ENCODE data around the gene FABP3.
A peak's percentile ranks its signal among the peaks of the same experiment; 100 is the strongest.
"Not testable (repeated sequence)": the region's sequence is repeated elsewhere in the genome, so short reads cannot be mapped to it uniquely, and the experiment has no call there.

The FABP3 gene

DNA sequence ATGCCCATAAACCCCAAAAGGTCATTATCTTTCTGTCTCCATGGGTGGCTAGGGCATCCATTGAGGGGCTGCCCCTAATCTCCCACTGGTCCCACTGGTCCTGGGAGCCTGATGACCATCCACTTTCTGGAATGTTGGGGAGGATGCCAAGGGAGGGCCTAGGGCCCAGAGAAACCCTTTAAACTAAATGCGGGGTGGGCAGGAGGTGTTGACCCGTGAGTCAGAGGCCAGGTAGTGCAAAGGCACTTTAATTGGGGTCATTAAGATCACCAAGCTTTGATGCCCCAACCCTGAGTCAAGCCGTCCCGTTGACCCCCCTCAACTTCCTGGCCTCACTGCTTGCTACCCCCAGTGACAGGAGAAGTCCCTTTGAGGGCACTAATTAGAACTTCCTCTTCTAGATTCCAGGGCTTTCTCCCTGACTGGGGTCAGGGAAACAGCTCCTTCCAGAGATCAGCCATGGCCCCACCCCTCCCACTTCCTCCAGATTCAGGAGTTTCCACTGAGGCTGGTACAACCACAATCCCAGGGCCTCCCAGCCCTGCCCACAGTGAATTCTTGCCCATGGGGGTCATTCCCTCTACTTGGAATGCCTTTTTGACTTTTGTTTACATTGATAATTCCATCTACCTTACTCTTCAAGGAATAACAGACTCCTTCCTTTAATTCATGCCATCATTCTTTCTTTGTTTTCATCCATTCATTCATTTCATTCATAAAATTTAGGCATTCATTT is 24.7 kb upstream of the FABP3 start:
- no peak for DNase-seq

DNA sequence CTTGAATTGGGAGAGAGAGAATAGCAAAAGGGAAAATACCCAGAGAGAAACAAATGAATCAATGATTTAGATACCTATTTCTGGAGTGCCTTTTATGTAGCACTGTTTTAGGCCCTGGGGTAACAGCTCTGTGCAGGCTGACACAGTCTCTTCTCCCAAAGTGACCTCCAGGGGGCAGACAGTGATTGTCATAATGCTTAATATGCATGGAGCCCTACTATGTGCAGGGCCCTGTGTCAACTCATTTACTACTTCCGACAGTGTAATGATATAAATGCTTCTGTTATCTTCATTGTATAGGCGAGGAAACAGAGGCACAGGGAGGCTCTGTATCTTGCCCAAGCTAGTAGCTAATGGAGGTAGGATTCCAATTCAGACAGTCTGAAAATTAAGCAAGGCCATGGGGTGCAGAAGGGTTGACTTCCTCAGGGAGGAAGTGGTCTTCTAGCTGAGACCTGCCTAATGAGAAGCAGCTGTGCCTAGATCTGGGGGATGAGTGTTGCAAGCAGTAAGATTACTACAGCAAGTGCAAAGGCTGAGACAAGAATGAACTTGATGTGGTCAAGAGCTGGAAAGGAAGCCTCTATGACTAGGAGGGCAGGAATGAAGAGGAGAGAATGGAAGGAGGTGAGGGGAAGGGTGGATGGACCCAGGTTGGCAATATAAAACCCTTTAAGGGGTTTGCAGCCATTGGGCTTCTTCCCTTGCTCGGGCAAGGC is 23.9 kb upstream of the FABP3 start:
- DNase-seq = no peak

DNA sequence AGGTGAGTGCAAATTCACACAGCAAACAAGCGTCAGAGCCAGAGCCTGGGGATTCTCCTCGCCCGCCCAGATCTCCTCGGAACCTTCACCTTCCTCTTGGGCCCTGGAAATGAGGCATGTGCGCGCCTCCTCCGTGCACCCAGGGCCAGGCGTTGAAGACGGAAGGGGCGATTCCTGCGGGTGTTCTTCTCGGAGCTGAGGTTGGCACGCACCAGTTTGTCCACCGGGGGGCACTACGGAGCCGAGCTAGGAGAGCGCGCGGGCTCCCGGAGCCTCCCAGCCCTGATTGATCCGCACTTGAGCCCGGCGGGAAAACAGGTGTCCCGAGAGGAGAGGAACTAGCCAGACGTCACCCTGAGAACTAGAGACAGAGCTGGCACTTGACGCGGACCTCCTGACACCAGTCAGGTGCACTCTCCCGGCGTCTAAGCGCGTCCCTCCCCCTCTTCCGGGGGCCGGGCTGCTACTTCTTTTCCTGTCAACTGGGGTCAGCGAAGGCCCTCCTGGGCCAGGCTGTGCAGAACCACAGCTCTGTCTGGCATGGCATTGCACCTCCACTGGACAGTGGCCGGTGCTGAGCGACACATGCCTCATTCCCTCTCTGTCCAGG is 21.8 kb upstream of the FABP3 start:
- DNase-seq = peak; percentile 82

DNA sequence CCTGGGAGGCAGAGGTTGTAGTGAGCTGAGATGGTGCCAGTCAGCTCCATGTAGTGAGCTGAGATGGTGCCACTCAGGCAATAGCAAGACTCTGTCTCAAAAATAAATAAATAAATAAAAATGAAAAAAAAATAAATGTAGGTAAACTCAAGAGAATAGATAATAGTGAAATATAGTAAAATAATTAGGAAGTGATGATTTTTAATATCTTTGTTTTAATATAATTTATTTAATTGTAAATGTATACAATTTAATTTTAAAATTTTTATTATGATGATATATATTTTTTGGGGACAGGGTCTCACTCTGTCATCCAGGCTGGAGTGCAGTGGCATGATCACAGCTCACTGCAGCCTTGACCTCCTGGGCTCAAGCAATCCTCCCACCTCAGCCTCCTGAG is 20.6 kb upstream of the FABP3 start:
- no peak for DNase-seq

DNA sequence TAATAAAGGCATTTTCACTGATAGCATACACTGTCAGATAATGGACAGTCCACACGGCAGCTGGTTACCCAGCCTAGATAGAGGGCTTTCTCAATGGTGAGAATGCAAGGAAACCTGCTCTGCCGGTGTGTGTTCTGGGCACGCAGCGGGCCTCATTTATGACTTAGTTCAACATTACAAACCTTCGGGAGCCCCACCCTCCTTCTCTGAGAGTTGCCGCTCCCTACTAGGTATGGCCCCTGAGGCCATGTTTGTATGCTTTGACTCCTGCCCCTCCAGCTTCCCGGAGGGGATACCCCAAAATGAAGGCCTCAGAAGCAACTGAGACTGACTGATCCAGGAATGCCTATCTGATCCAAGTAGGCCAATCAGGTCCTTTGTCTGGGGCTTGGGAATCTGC is 17.2 kb upstream of the FABP3 start:
- DNase-seq = no peak

DNA sequence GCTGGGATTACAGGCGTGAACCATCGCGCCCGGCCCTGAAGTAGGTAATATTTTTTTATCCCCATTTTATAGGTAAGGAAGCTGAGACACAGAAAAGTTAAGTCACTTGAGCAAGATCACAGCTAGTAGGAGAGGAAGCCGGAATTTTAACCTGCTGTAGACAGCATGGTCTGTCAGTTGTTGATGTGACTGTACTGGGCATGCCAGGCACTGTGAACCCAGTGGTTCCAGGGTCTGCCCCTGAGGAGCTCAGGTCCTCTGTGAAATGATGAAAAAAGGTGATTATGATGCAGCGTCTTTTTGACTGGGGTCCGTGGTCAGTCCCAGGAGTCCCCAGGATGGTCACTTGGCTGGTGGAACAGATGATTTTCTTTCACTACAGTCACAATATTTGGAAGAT is 16.7 kb upstream of the FABP3 start:
- DNase-seq = no peak

DNA sequence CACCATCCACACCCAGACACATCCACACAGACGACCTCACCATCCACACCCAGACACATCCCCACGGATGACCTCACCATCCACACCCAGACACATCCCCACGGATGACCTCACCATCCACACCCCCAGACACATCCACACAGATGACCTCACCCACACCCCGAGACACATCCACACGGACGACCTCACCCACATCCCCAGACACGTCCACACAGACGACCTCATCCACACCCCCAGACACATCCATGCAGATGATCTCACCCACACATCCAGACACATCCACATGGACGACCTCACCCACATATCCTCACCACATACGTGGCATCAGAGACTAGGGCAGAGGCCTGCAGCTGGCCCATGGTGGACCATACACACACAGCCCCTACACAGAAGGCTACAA is 14.7 kb upstream of the FABP3 start:
- no peak for DNase-seq

DNA sequence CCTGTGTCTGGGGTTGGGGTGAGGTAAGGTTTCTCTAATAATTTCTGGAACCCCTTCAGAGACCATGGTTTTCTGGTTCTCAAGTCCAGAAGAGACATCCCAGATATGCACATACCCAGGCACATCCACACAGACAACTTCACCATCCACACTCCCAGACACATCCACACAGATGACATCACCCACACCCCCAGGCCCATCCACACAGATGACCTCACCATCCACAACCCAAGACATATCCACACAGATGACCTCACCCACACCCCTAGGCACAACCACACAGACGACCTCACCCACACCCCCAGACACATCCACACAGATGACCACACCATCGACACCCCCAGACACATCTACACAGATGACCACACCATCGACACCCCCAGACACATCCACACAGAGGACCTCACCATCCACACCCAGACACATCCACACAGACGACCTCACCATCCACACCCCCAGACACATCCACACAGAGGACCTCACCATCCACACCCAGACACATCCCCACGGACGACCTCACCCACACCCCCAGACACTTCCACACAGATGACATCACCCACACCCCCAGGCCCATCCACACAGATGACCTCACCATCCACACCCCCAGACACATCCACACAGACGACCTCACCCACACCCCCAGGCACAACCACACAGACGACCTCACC is 13.8 kb upstream of the FABP3 start:
- not testable (repeated sequence) for DNase-seq

DNA sequence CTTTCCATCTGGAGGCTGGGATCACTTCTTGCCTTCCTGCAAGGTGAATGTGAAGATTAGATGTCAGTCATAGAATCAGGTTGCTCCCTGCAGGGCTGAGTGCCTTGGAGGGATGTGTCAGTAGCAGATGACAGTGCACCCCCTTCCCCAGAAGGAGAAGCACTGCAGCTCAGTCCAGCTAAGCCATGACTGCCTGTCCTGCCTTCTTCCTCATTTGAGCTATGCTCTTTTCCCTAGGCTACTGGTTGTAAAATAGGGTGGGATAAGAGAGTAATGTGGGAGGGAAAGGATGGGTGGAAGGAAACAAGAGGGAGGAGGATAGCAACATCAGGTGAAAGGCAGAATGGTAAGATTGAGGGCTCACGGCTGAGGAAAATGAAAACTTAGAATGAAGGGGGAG is 11.1 kb upstream of the FABP3 start:
- DNase-seq = no peak

DNA sequence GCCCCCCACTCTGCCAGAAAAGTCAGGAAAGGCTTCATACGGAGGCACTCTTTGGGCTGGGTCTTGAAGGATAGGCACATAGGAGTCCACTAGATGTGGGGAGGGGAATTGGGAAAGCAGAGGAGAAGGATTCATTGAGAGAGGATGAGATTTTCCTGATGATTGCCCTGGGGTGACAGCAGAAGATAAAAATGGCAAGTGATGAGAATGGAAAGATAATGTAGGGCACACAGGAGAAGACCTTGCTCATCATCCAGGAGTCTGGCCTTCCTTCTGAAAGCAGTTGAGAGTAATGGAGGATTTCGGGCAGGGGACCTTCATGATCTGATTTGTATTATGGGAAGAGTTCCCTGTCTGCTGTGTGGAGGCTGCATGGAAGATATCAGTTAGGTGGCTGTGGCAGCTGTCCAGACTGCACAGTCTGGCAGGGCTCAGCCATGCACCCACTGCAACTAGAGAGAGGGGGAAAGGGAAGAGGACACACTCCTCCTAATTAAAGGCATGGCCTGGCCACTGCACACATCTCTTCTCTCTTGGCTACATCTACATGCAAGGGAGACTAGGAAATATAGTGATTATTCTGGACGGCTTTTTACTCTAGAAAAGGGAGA is 9.6 kb upstream of the FABP3 start:
- no peak for DNase-seq

DNA sequence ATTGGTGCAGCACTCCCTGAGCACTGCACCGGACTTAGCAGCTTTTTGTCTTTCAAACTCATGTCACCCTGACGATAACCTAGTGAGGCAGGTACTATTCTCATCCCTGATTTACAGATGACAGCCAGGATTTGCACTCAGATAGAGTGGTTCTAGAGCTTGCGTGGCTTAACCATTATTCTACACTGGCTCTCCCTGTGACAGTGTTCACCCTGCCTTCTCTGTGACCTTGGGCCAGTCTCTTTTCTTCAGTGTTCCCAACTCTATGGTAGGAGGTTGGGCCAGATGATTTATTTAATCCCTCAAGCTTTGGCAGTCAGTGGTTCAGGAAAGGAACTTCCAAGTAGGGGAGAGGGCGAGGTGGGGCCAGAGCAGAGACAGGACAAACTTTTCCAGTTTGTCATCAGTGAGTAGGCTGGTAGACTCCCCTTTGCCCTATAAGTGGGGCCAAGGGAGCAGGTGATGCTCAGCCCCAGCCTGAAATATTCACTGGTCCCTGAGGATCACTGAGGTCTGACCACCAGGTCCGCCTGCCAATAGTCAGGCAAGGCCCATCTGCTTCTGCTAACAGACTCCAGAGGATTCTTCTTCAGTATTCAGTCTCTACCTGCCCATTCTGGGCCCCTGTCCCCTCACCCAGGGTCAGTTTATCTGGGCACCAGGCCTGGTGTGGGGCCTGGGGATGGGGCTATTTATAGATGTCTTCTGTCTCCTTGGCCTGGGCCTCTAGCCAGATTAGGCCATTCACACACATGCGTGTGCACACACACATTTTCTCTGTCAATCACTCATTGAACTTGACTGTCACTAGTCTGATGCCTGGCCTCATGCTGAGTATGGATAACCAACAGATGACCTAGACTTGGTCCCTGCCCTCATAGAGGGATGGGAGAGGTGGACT is 8.8 kb upstream of the FABP3 start:
- no peak for DNase-seq

DNA sequence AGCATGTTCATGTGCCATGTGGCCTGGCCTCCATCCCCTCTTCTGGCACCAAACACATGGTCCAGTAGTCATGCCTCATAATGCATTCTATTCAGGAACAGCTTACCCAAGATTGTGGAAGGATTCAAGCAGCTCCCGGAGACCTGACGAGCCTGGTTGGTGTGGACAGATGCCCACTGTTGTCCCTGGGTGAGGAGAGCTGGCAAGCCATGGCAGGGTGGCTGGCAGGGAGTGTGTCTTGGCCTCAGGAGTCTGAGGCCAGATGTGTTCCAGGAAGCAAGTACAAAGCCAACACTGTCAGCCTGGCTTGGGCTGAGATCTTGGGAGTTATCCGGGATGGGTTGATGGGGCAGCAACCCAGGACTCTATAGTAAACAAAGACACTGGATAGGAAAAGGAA is 7.3 kb upstream of the FABP3 start:
- DNase-seq = no peak

DNA sequence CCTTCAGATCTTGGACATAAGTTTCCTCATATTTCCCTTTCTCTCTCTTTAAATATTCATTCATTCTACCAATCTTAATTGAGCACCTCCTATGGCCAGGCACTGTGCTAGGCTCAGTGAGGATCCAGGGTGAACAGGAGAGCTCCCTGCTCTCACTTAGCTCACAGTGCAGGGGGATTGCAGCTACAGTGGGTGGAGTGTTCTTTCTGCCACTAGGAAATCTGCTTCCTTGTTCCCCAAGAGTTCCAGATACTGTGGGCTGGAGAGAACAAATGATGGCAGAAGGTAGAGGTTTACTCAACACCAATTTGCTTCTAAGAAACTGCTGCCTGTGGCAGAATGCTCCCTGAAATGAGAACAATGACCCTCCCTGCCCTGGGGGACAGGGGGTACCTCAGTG is 5.1 kb upstream of the FABP3 start:
- no peak for DNase-seq

DNA sequence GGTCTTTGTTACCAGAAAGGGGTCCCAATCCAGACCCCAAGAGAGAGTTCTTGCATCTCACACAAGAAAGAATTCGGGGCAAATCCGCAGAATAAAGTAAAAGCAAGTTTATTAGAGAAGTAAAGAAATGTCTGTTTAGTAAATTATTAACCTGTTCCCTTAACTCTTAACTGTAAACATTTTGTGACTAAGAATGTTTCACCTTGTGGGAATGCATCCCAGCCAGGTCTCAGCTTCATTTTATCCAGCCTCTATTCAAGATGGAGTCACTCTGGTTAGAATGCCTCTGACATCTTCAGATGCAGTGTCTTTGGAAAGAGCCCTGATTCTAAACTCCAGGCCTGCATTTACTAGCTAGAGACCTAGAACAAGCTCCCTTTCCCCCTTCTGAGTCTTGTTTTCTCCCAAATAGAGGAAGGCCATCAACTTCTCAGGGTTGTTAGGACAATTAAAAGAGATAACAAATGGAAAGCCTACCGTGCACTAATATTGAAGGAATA is 4.5 kb upstream of the FABP3 start:
- no peak for DNase-seq

DNA sequence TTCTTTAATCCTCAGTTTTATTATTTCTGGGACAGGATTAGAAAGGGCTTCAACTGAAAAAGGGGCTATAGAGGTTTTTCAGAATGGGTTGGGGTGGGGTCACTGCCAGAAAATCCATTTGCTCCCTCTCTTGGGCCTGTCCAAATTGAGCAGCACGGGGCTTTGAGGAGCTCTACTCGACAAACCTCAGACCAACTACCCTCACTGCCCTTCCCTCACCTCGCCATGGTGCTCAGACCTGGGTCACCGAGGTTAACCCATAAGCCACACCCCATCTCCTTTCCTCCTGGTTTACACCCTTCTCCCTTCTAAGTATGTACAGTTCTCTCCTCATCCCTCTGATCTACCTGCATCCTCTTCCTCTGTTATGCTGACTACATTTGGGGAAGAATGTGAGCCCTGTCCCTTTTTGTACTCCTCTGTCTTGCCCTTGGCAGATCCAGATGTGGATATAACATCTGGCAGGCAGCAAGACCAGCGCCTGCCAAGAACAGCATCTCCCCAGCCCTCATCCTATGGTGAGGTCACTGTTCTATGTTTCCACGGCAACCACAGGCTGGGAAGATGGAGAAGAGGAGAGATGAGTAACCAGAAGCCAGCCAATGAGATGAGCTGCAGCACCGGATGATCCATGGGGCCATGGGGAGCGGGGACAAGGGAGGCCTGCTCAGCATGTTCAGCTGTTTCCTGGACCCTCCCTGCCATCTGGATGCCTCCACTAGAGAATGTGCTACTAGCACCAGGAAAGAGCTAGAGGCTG is 3.7 kb upstream of the FABP3 start:
- no peak for DNase-seq

DNA sequence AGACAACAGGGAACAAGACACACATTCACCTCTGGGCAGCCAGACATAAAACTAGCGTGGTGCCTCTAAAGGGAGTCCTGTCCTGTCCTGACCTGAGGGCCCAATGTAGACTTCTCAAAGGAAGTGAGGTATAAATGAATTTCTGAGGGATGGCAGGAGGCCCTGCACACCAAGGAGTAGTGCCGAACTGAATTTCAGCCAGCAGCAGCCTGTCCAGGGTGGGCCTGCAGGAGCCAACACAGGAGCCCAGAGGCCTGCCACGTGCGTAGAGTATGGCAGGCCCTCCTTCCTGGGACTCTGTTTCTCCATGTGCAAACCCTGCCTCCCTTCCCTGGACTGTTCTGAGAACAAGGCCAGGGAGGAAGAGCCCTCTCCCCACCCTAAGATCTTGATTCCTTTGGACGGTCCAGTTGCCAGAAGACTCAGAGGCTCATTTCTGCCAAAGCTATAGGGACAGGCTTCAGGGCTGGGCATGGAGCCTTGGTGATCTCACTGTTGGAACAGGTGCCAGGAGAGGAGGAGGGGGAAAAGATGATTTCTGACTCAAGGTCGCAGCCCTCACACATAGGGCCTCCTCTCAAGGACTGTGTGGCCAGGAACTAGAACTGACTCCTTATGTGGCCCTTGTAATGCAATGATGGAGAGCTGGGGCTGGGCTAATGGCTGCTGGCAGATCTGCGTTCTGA is 1.8 kb upstream of the FABP3 start:
- DNase-seq = no peak

DNA sequence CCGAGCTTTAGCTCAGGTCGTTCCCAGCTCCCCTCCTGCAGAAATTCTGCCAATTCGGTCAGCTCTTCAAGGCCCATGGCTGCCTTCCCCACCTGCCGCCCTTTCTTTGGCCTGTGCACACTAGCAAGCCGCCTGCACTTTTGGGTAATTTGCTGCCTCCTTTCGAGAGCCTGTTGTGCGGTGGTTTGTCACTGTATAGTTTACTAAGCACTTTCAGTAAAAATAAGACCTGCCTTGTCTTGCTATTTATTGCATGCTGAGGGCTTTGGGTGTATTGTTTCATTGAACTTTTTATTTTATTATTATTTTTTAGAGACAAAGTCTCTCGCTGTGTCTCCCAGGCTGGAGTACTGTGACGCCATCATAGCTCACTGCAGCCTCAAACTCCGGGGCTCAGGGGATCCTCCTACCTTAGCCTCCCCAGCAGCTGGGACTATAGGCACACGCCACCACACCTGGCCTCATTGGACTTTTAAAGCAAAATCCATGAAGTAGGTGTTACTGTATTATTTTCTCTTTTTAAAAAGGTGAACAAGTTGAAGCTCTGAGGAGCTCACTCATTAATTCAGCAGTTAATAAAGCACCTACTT is 1.1 kb upstream of the FABP3 start:
- DNase-seq = no peak

DNA sequence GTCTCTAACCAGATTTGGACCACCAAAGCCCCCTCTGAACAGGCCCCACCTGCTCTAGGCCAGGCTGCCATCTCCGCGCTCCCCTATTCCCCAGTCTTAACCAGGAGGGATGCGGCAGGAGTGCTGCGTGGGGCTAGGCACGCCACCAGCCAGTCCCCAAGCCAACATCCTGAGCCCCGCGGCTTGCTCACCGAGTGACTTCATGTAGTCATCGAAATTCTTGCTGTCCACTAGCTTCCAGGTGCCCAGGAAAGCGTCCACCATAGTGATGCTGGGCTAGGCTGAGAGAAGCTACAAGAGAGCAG is 173 bp downstream of the FABP3 start:
- DNase-seq = no peak

DNA sequence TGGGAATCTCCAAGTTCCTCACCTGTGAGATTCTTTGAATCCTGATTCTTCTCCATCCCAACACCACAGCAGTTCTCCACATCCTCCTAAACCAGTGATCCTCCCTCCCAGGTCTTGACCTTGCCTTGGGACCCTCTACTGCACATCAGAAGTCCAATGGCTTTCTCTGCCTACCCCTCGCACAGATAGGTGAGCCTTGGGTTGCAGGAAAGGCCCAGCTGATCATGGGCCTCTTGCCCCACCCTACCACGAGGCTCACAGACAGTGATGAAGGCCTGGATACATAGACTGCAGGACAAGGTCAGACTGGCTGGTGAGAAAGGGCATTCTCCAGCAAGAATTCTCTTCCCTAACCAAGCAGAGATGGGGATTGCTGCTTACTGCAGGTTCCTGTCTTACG is 825 bp downstream of the FABP3 start:
- DNase-seq = no peak

Data from activated T-cell treated with anti-CD3 and anti-CD28 coated beads, Interleukin-2, amount 50 U/mL, for 1 hour (primary cell).